ENCODE measurements around the gene UPP2.

- no peak for TF ChIP-seq EZH2 (IDR thresholded peaks at IDR 0.05; ENCODE audit: borderline replicate concordance, low read depth, low read length)
- no peak for TF ChIP-seq BACH1 (tag; IDR thresholded peaks at IDR 0.05)
- TF ChIP-seq, protein P1, sequence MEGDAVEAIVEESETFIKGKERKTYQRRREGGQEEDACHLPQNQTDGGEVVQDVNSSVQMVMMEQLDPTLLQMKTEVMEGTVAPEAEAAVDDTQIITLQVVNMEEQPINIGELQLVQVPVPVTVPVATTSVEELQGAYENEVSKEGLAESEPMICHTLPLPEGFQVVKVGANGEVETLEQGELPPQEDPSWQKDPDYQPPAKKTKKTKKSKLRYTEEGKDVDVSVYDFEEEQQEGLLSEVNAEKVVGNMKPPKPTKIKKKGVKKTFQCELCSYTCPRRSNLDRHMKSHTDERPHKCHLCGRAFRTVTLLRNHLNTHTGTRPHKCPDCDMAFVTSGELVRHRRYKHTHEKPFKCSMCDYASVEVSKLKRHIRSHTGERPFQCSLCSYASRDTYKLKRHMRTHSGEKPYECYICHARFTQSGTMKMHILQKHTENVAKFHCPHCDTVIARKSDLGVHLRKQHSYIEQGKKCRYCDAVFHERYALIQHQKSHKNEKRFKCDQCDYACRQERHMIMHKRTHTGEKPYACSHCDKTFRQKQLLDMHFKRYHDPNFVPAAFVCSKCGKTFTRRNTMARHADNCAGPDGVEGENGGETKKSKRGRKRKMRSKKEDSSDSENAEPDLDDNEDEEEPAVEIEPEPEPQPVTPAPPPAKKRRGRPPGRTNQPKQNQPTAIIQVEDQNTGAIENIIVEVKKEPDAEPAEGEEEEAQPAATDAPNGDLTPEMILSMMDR (IDR thresholded peaks at IDR 0.05 in 2 of 3, conservative IDR thresholded peaks at IDR 0.05 in 1 of 3; ENCODE audit: insufficient read depth in 2 of 3, low read depth in 1 of 3, low read length in 3 of 3), result no peak
- no peak for TF ChIP-seq ZNF707 (CRISPR knock-in tag; conservative IDR thresholded peaks at IDR 0.05)
- no peak for TF ChIP-seq HDAC6 (IDR thresholded peaks at IDR 0.05; ENCODE audit: low read depth, low read length)
- TF ChIP-seq, protein P2, sequence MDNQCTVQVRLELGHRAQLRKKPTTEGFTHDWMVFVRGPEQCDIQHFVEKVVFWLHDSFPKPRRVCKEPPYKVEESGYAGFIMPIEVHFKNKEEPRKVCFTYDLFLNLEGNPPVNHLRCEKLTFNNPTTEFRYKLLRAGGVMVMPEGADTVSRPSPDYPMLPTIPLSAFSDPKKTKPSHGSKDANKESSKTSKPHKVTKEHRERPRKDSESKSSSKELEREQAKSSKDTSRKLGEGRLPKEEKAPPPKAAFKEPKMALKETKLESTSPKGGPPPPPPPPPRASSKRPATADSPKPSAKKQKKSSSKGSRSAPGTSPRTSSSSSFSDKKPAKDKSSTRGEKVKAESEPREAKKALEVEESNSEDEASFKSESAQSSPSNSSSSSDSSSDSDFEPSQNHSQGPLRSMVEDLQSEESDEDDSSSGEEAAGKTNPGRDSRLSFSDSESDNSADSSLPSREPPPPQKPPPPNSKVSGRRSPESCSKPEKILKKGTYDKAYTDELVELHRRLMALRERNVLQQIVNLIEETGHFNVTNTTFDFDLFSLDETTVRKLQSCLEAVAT (IDR thresholded peaks at IDR 0.05), result no peak
- TF ChIP-seq ZNF445 (CRISPR knock-in tag; IDR thresholded peaks at IDR 0.05; ENCODE audit: low read depth), result no peak
- TF ChIP-seq MAX (CRISPR knock-in tag; IDR thresholded peaks at IDR 0.05), result no peak
- TF ChIP-seq GTF2F1 (IDR thresholded peaks at IDR 0.05; ENCODE audit: low read depth, low read length), result no peak
- TF ChIP-seq BRCA1 (IDR thresholded peaks at IDR 0.05), result no peak
- no peak for TF ChIP-seq BRCA1 (CRISPR knock-in tag; IDR thresholded peaks at IDR 0.05)
- no peak for TF ChIP-seq ZNF121 (CRISPR knock-in tag; conservative IDR thresholded peaks at IDR 0.05)
These were observed 39.9 kb upstream of the UPP2 start for GRCh38 chr2:158061763-158062162.

All from K562 (cell line).